Muscle layer of colon (tissue), 2 donors: ENCODE measurements around the gene DNAI4.
"Not testable (repeated sequence)": the region's sequence is repeated elsewhere in the genome, so short reads cannot be mapped to it uniquely, and the experiment has no call there.

Source experiments
- H3K27ac ChIP-seq: one replicate; pipeline ENCODE4 v1.7.0; 2013; ENCODE audit warnings: low read depth, mild to moderate bottlenecking, low read length, moderate library complexity
- H3K27me3 ChIP-seq, 2 donors: one replicate each; pipeline ENCODE4 v1.7.0; 2013; ENCODE audit warnings: low read length in 2 of 2, mild to moderate bottlenecking in 2 of 2; ENCODE audit not compliant: insufficient read depth in 2 of 2, control insufficient read depth in 1 of 2
- H3K36me3 ChIP-seq: one replicate; pipeline ENCODE4 v1.7.0; 2013; ENCODE audit warnings: mild to moderate bottlenecking, low read length; ENCODE audit not compliant: insufficient read depth
- H3K4me1 ChIP-seq: one replicate; pipeline ENCODE4 v1.7.0; 2013; ENCODE audit warnings: mild to moderate bottlenecking, low read length; ENCODE audit not compliant: insufficient read depth
- H3K4me3 ChIP-seq, 2 donors: one replicate each; pipeline ENCODE4 v1.7.0; 2013; ENCODE audit warnings: low read length in 2 of 2, low read depth in 1 of 2, mild to moderate bottlenecking in 1 of 2, moderate library complexity in 1 of 2
- H3K9ac ChIP-seq: one replicate; pipeline ENCODE4 v1.7.0; 2013; ENCODE audit warnings: low read length
- H3K9me3 ChIP-seq: one replicate; pipeline ENCODE4 v1.7.0; 2013; ENCODE audit warnings: mild to moderate bottlenecking, low read length
- donor health status: abdominal sarcoma.
- donor health status: Adenocarcinoma of cecum.

Gene DNAI4

GRCh38 chr1:66925558-66925910, 878 bp upstream of the DNAI4 start:
- peak overlapping the region; percentile 69 to 95 for H3K4me3 ChIP-seq
- H3K27ac ChIP-seq: peak overlapping the region; percentile 97
- H3K36me3 ChIP-seq: no peaks in the 10 kb centered on the region
- peaks cover 21% of the 10 kb centered on the region for H3K4me1 ChIP-seq
- no peaks in the 10 kb centered on the region for H3K9me3 ChIP-seq
- H3K27me3 ChIP-seq: no peaks in the 10 kb centered on the region
- peak overlapping the region; percentile 28 for H3K9ac ChIP-seq

- Histone ChIP-seq H3K4me3 (no peak overlapping the region), H3K27ac (no peak overlapping the region), H3K36me3 (no peaks in the 10 kb centered on the region)
Observed at GRCh38 chr1:66920543-66920942, 4.1 kb downstream of the DNAI4 start.

GRCh38 chr1:66919828-66920227, 4.8 kb downstream of the DNAI4 start:
- H3K9me3 ChIP-seq: no peaks in the 10 kb centered on the region

More at GRCh38 chr1:66920543-66920942, 4.1 kb downstream of the DNAI4 start:
- no peaks in the 10 kb centered on the region for H3K27me3 ChIP-seq
- H3K4me1 ChIP-seq: peaks cover 8% of the 10 kb centered on the region
- no peaks in the 10 kb centered on the region for H3K9me3 ChIP-seq
- no peak overlapping the region for H3K9ac ChIP-seq

GRCh38 chr1:66919063-66919462, 5.6 kb downstream of the DNAI4 start:
- no peaks in the 10 kb centered on the region for H3K36me3 ChIP-seq
- no peak overlapping the region for H3K4me3 ChIP-seq
- H3K27ac ChIP-seq: no peak overlapping the region
- H3K27me3 ChIP-seq: no peaks in the 10 kb centered on the region
- H3K9me3 ChIP-seq: no peaks in the 10 kb centered on the region
- H3K9ac ChIP-seq: no peak overlapping the region
- H3K4me1 ChIP-seq: peaks cover 8% of the 10 kb centered on the region

More at GRCh38 chr1:66919828-66920227, 4.8 kb downstream of the DNAI4 start:
- H3K4me1 ChIP-seq: peaks cover 8% of the 10 kb centered on the region
- no peak overlapping the region for H3K9ac ChIP-seq
- H3K36me3 ChIP-seq: no peaks in the 10 kb centered on the region
- H3K27me3 ChIP-seq: no peaks in the 10 kb centered on the region
- no peak overlapping the region for H3K4me3 ChIP-seq
- H3K27ac ChIP-seq: no peak overlapping the region

- Histone ChIP-seq H3K27ac (no peak overlapping the region), H3K9me3 (no peaks in the 10 kb centered on the region), H3K9ac (no peak overlapping the region), H3K36me3 (no peaks in the 10 kb centered on the region), H3K4me3 (no peak overlapping the region), H3K4me1 (no peaks in the 10 kb centered on the region), H3K27me3 (no peaks in the 10 kb centered on the region)
Observed at GRCh38 chr1:66917476-66917875, 7.2 kb downstream of the DNAI4 start.

- H3K9ac ChIP-seq: no peak overlapping the region
- H3K4me1 ChIP-seq: no peaks in the 10 kb centered on the region
- no peaks in the 10 kb centered on the region for H3K27me3 ChIP-seq
- H3K9me3 ChIP-seq: no peaks in the 10 kb centered on the region
- H3K27ac ChIP-seq: no peak overlapping the region
- no peaks in the 10 kb centered on the region for H3K36me3 ChIP-seq
- H3K4me3 ChIP-seq: no peak overlapping the region
Observed at GRCh38 chr1:66916320-66916719, 8.3 kb downstream of the DNAI4 start.

GRCh38 chr1:66915203-66915602, 9.5 kb downstream of the DNAI4 start:
- not testable (repeated sequence) for H3K27ac ChIP-seq, H3K9me3 ChIP-seq, H3K4me3 ChIP-seq, H3K4me1 ChIP-seq, H3K9ac ChIP-seq, H3K36me3 ChIP-seq, H3K27me3 ChIP-seq

- Histone ChIP-seq H3K4me1 (no peaks in the 10 kb centered on the region), H3K27ac (no peak overlapping the region), H3K4me3 (no peak overlapping the region), H3K9ac (no peak overlapping the region), H3K27me3 (no peaks in the 10 kb centered on the region), H3K9me3 (no peaks in the 10 kb centered on the region), H3K36me3 (no peaks in the 10 kb centered on the region)
Observed at GRCh38 chr1:66893712-66894111, 30.9 kb downstream of the DNAI4 start.

GRCh38 chr1:66890621-66891020, 34.0 kb downstream of the DNAI4 start:
- Histone ChIP-seq H3K9ac (no peak overlapping the region), H3K27ac (no peak overlapping the region), H3K4me3 (no peak overlapping the region), H3K36me3 (no peaks in the 10 kb centered on the region), H3K9me3 (no peaks in the 10 kb centered on the region), H3K4me1 (no peaks in the 10 kb centered on the region), H3K27me3 (no peaks in the 10 kb centered on the region)

- Histone ChIP-seq H3K27ac (no peak overlapping the region), H3K4me1 (no peaks in the 10 kb centered on the region), H3K4me3 (no peak overlapping the region), H3K9me3 (no peaks in the 10 kb centered on the region), H3K27me3 (no peaks in the 10 kb centered on the region), H3K36me3 (no peaks in the 10 kb centered on the region), H3K9ac (no peak overlapping the region)
Observed at GRCh38 chr1:66889030-66889429, 35.6 kb downstream of the DNAI4 start.

GRCh38 chr1:66876664-66877063, 48.0 kb downstream of the DNAI4 start:
- no peak overlapping the region for H3K4me3 ChIP-seq
- H3K4me1 ChIP-seq: no peaks in the 10 kb centered on the region
- no peak overlapping the region for H3K27ac ChIP-seq
- H3K36me3 ChIP-seq: no peaks in the 10 kb centered on the region
- no peak overlapping the region for H3K9ac ChIP-seq
- H3K27me3 ChIP-seq: no peaks in the 10 kb centered on the region
- peaks cover 3% of the 10 kb centered on the region for H3K9me3 ChIP-seq

GRCh38 chr1:66873111-66873510, 51.5 kb downstream of the DNAI4 start:
- no peaks in the 10 kb centered on the region for H3K27me3 ChIP-seq
- no peak overlapping the region for H3K4me3 ChIP-seq
- H3K36me3 ChIP-seq: no peaks in the 10 kb centered on the region
- peaks cover under 1% of the 10 kb centered on the region for H3K9me3 ChIP-seq
- no peak overlapping the region for H3K9ac ChIP-seq
- H3K27ac ChIP-seq: no peak overlapping the region
- H3K4me1 ChIP-seq: no peaks in the 10 kb centered on the region
